HG03060 (cell line): ENCODE data around the gene ZMYM2.

Experiments used
- ATAC-seq: cut with Tn5 transposase; IDR thresholded peaks from one replicate; pipeline ENCODE4 v1.9.1; 2021; ENCODE audit warnings: low read depth, moderate number of reproducible peaks; ENCODE audit not compliant: unreplicated experiment

The ZMYM2 gene

DNA sequence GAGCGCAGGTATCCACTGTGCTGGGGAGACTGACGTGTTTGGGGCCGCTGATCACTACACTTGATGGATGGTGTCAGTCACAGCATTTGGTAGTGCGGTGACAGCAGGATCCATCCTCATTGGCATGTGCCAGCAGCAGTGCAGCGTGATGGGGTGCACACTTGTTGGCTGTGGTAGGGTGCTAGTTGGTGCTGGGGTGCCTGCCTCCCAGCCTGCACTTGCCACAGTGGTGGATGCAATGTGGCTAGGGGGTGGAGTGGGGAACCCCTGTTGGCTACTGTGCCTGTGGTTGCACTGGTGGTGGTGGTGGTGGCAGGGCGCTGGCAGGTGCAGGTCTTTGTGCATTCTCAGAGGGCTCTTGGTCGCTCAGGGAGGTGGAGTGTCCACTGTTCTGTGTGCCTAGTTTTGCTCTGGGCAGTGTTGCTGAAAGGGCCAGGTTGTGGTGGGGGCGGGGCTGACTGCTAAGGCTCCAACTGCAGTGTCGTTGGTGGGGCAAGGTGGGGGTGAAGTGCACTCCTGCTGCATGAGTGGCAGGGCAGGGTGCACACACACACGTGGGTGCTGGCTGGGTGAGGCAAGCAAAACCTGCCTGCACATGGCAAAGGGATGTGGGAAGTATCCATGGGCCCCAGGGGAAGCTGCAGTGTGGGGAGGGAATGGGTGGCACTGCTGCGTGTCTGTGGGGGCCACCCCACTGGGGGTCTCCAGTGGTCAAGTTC lies 84.8 kb downstream of the ZMYM2 start:
- ATAC-seq, result no peak

DNA sequence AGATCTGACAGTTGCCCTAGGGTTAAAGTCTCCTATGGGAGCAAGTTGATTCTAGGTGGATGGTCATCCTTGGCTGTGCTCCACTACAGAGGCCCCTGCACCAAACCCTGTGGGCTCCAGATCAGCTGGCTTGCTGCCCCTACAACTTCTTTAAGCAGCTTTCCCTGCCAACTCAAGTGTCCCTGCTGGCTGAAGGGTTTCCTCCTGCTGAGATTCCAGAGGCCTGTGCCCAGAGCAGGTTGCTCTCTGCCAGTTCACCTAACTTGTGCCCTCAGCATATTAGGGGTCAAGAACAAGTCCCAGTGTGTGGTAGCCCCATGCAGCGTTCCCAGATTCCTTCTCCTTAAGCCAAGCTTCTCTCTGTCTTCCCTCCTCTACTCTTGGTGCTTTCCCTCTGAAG lies 85.6 kb downstream of the ZMYM2 start:
- no peak for ATAC-seq

DNA sequence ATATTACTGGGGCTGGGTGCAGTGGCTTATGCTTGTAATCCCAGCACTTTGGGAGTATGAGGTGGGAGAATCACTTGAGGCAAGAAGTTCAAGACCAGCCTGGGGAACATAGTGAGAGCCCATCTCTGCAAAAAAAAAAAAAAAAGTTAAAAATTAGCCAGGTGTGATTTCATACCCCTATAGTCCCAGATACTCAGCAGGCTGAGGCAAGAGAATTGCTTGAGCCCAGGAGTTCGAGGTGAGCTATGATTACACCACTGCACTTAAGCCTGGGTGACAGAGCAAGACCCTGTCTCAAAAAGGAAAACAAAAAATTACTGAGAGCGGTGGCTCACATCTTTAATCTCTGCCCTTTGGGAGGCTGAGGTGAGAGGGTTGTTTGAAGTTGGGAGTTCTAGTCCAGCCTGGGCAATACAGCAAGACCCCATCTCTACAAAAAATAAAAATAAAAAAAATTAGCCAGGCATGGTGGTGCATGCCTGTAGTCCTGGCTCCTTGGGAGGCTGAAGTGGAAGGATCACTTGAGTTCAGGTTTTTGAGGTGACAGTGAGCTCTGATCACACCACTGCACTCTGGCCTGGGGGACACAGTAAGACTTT lies 87.5 kb downstream of the ZMYM2 start:
- no peak for ATAC-seq

DNA sequence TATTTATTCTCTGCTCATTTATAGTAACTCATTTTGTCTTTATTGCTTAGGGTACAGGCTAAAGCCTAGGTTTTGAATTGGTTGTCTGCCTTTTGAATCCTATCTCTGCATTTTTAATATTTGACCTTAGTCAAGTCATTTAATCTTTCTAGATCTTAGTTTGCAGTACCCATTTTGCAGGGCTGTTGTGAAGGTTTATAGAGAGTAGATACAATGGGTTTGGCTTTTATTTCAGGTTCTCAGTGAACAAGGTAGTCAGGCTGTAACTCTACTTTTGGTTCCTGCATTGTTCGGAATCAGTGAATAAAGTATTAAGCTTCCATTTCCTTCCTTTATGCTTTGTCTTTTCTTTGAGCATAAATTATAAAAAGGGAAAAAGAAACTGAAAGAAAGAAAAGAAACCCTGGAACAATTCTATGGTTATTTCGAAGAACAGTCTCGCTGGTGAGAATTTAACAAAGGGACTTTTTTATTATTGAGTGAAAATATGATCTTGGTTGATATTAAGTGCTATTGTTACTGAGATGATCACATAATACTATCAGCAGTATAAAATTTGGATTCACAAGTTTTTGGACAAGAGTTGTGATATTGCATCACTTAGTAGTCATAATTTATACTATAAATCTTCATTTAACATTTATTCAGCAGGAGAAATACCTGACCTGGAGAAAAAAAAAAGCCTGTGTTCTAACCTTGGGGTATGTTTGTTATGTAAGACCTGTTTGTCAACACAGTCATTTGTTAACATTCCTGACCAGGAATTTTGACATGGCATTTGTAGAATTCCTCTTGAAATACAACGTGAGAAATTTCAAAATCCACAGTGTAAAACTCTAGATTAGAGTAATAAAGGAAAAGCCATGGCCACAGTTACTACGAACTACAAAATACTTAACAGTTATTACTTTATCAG lies 91.3 kb downstream of the ZMYM2 start:
- no peak for ATAC-seq

DNA sequence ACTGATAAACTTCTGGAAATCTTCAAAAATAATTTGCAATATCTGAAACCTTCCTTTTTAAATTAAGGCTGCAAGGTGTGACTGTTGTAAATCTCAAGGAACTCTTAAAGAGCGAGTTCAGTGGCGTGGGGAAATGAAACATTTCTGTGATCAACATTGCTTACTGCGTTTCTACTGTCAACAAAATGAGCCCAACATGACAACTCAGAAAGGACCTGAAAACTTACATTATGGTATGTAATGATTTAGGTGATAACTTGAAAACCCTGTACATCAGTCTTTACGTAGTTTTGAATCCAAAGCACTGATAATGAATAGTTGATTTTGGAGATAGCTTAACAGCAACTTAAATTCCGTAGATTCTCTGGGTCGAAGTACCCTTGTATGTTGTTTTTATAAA lies 92.8 kb downstream of the ZMYM2 start:
- no peak for ATAC-seq

DNA sequence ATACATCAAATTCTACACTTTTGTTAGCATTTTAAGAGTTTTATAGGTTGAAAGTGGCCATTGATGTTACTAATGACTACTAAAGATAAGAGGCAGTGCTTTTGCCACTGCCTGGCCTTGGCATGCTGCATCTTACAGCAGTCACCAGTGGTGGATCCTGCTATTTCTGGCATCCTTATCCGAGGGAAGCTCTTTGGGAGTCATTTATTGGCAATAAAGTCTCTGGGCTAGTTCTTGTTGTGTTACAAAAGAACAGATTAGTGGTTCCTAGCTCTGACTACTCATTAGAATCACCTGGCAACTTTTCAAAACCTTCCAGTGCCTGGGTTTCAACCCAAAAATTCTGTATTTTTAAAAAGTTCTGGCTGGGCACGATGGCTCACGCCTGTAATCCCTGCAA lies 94.5 kb downstream of the ZMYM2 start:
- no peak for ATAC-seq

DNA sequence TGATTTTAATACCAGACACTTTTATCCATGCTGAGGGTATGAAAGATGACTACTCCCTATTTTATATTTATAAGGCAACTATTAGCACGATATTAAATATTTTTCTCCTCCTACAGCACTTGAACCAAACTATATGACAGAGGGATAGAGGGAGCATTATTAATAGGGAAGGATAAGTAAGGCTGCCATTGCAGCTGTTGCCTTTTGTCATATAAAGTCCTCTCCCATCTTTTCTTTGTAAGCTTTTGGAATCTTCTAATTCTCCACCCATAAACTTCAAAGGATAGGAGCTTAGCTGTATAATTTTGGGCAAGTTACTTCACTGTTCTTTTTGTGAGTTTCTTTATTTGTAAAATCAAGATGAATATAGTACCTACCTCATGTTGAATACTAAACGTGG lies 95.4 kb downstream of the ZMYM2 start:
- no peak for ATAC-seq

DNA sequence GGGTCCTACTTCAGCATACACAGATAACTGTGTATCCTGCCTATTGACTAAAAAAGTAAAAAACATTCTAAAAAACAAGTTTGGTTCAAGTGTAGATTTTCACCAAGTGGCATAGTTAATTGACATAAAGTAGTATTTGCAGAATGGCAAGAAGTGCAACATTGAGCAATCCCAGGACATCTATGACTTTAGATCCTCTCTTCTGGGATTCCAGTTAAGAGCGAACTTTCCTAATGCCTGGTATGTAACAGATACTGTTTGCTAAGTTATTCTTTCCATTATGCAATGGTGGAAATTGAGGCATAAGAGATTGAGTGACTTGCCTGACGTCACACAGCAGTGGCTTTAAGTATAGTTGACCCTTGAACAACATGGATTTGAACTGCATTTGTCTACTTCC lies 96.1 kb downstream of the ZMYM2 start:
- ATAC-seq, result no peak

DNA sequence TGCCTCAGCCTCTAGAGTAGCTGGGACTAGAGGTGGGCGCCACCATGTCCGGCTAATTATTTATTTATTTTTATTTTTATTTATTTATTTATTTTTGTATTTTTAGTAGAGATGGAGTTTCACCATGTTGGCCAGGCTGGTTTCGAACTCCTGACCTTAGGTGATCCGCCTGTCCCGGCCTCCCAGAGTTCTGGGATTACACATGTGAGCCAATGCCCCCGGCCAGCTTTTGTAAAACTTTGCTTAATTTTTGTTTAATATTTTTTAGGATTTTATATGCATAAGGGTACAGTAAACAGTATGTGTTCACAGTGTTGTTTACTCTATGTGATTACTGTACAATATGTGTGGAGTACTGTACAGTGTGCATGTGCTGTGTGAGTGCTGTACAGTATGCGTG lies 98.7 kb downstream of the ZMYM2 start:
- ATAC-seq, result no peak

DNA sequence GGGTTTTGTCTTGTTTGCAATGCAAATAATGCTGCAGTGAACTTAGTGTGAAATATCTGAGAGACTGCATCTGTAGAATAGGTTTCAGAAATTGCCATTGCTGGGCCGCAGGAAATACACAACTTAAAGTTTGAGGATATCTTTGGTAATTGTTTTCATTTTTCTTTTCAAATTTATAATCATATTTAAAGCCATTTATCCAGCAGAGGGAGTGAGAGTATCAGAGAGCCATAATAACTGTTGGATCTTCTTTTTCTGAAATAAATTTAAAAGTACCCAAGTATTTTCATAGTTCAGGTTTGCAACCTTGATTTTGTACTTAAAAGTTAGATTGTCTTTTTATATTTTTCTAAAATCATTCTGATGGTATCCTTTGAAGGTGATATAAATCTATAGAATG lies 99.4 kb downstream of the ZMYM2 start:
- ATAC-seq, result no peak

DNA sequence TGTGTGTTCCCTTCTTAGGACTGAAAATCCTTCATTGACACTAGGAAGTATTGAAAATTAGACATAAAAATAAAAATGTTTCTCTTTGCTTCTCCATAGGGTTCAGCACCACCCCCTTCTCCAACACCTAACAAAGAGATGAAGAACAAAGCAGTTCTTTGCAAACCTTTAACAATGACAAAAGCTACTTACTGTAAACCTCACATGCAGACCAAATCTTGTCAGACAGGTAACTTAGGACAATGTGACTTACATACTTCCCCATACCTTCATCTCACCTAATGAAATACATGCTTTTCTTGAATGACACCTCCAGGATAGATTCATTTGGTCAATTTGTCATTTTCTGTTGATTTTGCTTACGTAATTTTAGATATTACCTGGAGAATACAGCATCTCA lies 99.9 kb downstream of the ZMYM2 start:
- no peak for ATAC-seq

DNA sequence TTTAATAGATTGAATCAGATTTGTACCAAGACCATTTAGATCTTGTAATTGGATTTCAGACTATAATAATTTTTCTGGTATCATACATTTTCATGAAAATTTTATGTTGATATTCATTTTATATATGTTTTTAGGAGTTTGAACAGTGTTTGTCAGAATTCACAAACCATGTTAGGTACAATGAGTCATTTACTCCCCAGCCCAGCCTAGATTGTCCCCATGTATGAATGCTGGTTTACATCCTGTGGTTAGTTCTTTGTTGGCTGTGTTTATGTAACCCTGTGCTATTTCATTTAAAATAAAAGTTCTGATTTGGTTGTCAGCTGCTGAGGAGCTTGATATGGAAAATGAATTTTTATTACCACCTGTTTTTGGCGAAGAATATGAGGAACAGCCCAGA lies 105.6 kb downstream of the ZMYM2 start:
- ATAC-seq, result no peak

DNA sequence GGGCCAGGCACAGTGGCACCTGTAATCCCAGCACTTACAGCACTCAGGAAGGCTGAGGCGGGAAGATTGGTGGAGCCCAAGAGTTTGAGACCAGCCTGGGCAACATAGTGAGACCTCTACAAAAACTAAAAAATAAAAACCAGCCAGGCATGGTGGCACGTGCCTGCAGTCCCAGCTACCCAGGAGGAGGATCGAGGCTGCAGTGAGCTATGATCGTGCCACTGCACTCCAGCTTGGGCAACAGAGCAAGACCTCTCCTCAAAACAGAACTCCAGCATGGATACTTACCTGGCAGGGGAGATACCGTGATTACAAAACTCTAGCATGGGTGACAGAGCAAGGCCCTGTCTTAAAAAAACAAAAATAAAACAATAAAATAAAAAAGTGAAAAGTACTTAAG lies 107.0 kb downstream of the ZMYM2 start:
- ATAC-seq, result no peak

DNA sequence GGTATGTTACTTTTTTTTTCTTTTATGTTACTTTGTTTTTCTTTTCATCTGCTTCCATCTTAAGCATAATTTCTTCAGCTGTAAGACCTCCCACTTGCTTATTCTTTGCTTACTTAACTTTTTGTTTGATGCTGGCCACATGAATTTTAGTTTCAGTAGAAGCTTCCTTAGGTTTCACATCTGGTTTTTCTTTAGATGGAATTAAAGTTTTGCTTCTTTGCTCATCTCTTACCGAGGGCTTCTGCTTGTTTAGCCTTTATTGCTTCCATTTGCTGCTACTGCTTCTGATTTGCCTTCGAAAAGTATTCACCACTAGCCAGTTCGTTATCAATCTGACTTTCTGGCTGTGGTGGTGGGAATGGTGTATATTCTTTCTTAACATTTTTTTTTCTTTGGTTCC lies 111.4 kb downstream of the ZMYM2 start:
- no peak for ATAC-seq

DNA sequence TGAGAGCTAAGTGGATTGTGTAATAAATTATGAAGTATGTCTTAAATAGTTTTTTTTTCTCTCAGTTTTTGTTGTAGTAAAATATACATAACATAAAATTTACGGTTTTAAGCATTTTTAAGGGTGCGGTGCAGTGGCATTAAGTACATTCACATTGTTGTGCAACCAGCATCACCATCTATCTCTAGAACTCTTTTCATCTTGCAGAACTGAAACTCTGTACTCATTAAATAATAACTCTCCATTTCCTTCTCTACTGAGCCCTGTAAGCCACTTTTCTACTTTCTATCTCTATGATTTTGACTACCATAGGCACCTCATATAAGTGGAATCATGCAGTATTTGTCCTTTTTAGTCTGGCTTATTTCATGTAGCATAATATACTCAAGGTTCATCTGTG lies 115.2 kb downstream of the ZMYM2 start:
- ATAC-seq, result no peak

DNA sequence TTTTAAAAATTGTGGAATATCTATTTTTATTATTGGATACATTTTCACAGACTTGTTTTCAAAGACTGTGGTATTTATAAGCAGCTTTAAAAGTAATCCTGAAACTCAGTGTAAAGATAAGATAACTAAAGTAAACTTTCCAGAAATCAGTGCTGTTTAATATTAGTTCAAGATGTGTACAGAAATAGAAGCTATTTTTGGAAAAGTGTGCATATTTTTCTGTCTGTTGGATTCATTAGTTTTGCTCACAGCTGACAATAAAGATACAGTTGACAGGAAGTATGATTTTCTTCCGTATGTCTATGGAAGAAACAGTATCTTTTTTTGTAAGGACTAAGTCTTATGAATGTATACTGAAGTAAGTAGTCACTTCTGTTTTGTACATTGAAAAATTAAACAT lies 116.4 kb downstream of the ZMYM2 start:
- no peak for ATAC-seq

DNA sequence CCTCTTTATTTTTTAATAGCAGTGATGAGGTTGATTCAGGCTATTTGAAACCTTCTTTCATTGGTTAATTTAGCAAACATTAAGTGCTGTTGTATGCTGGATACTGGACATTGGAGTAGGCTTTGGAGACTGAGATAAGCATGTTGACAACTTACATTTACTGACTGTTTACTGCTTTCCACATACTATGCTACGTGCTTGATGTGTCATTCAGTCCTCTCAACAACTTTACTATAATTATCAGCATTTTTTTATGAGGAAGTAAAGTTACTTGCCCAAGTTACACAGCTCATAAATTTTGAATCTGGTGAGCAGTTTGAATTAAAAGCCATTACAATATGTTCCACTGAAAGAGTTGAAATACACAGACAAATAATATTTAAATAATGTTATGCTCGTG lies 118.6 kb downstream of the ZMYM2 start:
- ATAC-seq, result no peak

DNA sequence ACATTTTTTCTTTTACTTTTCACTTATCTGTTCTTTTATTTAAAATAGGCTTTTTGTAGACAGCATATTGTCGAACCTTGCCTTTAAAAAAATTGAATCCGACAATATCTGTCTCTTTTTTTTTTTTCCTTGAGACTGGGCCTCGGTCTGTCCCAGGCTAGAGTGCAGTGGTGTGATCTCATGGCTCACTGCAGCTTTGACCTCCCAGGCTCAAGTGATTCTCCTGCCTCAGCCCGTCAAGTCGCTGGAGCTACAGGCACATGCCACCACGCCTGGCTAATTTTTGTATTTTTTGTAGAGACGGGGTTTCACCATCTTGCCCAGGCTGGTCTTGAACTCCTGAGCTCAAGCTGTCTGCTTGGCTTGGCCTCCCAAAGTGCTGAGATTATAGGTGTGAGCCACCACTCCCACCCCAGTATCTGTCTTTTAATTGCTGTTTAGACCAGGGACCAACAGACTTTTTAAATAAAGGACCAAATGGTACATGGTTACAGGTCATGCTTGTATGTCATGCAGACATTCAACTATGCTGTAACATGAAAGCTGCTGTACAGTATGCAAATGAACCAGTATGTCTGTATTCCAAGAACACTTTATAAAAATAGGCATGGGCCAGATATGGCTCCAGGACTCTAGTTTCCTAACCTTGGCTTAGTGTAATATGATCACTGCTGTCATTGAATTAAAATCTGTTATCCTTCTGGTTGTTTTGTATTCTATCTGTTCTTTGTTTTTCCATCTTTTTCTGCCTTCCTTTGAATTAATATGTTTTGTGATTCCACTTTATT lies 122.0 kb downstream of the ZMYM2 start:
- no peak for ATAC-seq

DNA sequence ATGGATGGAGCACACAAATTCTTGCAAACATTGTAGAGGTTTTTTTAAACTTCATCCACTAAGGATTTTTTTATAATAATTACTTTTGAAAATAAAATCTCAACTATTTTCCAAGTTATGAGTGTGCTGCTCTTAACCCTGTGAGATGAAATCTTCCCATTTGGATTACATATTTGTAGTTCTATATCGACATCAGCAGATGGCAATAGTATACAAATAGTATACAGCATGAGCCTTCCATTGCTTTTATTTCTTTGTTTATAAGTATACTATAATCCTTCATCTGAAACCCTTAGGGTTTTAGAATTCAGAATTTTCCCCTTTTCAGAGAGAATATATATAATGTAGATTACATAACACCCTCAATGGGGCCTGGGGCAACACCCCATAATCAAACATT lies 131.8 kb downstream of the ZMYM2 start:
- no peak for ATAC-seq

DNA sequence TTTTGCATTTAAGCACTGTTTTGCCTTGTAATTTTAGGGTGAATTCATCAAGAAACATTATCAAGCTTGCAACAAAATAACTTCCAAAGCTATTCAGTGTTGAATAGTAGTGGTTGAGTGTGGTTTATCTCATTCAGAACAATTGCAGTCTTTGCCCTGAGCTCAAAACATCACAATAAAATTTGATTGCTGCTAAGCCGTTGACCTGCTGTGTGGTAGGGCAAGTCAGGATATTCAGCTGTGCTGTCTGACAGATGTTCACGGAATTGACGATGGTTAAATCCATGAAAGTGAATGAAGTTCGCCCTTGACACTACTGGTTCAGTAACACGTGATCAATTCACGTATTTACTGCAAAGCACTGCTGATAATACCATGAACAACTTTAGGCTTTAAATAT lies 135.4 kb downstream of the ZMYM2 start:
- no peak for ATAC-seq

DNA sequence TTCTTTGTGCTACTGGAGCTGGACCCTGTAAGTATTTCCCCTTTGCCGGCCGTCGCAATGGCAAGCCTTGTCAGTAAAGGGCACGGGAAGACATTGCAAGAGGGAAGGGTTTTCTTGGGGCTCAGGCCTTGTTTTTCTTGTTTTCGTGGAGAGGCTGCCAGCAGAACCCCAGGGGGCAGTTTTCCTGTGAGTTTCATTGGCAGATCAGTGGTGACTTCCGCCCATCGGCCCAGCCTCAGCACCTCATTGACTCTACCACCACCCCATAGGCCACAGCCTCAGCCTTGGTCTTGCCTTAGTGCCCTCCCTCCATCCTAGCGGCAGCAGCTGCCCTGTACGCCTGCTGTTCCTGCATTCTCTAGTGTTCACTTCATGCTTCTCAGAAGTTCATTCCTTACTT lies 140.8 kb downstream of the ZMYM2 start:
- ATAC-seq, result no peak
